DMS79 treated with DMSO at 0.1 percent for 48 hours (cell line): Measurements from ENCODE around the gene SAE1.
"Not testable (repeated sequence)": the region's sequence is repeated elsewhere in the genome, so short reads cannot be mapped to it uniquely, and the experiment has no call there.

ENCODE experiments used
- DNase-seq: peaks from one replicate; lab custom pipeline; 2025; lab: John Stamatoyannopoulos, UW

The SAE1 gene

DNA sequence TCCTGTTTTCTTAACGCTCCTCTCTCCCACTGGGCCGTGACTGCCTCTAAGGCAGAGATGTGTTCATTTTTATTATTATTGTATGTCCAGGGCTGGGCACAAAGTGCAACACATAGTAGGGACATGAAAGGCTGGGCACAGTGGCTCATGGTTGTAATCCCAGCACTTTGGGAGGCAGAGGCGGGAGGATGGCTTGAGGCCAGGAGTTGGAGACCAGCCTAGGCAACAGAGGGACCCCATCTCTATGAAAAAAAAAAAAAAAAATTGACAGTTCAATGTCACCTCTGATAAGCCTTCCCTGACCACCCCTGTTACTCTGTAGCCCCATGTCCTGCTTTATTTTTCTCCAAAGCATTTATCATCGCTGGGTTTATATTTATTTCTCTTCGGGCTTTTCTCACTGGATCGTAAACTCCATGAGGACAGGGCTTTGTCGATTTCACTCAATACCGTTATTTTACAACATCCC is 481 bp upstream of the SAE1 start:
- DNase-seq, result no peak

DNA sequence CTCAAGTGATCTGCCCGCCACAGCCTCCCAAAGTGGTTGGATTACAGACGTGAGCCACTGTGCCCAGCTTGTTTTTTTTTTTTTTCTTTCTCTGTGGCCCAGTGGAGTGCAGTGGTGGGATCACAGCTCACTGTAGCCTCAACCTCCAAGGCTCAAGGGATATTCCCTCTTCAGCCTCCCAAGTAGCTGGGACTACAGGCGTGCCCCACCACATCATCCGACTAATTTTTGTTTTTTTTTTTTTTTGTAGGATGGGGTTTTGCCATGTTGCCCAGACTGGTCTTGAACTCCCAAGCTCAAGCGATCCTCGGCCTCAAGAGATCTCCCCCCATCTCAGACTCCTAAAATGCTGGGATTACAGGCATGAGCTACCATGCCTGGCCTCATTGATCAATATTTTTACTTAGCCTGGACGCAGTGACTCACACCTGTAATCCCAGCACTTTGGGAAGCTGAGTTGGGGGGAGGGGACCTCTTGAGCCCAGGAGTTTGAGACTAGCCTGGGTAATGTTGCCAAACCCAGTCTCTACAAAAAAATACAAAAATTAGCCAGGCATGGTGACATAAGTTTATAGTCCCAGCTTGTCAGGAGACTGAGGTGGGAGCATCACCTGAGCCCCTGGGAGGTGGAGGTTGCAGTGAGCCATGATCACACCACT is 1.7 kb downstream of the SAE1 start:
- DNase-seq, result no peak

GRCh38 chr19:47133021-47133471 is 2.4 kb downstream of the SAE1 start:
- DNase-seq, result no peak

- no peak for DNase-seq
Observed at GRCh38 chr19:47134545-47134944, 3.9 kb downstream of the SAE1 start.

GRCh38 chr19:47135156-47135555 is 4.5 kb downstream of the SAE1 start:
- no peak for DNase-seq

GRCh38 chr19:47141252-47141651 is 10.6 kb downstream of the SAE1 start:
- not testable (repeated sequence) for DNase-seq

DNA sequence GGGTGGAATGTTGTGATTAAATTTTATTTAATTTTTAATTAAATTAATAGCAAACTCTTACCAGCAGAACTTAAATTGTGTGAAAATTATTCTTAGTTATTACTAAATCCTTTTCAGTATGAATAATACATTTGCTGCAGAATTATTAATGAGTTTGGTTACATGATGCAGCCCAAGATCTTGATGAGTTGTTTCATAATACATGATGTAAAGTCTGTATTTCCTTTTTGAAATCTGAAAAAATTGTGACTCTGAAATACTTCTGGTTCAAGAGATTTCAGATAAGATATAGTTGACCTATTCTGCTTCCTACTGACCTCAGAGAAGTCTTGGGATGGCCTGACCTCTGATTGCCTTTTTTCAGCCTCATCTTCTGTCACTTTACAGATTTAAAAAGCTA is 11.1 kb downstream of the SAE1 start:
- no peak for DNase-seq

DNA sequence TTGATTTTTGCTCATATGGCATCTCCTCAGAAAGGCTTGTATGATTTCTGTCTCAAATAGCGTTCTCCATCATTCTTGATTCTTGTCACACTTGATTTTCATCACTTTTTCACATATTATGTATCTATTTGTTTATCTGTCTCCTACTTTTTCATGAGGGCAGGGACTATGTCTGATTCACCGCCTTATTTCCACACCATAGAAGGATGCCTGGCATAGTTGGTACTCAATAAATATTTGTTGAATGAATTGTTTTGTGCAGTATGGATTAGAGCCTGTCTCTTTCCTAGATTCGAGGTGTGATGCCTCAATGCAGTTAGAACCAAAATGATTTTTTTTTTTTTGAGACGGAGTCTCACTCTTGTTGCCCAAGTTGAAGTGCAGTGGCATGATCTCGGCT is 12.1 kb downstream of the SAE1 start:
- no peak for DNase-seq

GRCh38 chr19:47143322-47144073 is 12.9 kb downstream of the SAE1 start:
- DNase-seq, result no peak

DNA sequence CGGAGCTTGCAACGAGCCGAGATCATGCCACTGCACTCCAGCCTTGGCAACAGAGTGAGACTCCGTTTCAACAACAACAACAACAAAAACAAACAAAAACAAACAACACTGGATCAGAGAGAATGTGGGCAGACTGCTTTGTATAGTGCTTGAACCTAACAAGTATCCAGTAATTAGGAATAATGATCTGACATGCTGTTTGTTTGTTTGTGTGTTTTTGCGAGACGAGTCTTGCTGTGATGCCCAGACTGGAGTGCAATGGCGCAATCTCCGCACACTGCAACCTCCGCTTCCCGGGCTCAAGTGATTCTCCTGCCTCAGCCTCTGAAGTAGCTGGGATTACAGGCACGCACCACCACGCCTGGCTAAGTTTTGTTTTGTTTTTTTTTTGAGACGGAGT is 14.0 kb downstream of the SAE1 start:
- DNase-seq, result no peak

DNA sequence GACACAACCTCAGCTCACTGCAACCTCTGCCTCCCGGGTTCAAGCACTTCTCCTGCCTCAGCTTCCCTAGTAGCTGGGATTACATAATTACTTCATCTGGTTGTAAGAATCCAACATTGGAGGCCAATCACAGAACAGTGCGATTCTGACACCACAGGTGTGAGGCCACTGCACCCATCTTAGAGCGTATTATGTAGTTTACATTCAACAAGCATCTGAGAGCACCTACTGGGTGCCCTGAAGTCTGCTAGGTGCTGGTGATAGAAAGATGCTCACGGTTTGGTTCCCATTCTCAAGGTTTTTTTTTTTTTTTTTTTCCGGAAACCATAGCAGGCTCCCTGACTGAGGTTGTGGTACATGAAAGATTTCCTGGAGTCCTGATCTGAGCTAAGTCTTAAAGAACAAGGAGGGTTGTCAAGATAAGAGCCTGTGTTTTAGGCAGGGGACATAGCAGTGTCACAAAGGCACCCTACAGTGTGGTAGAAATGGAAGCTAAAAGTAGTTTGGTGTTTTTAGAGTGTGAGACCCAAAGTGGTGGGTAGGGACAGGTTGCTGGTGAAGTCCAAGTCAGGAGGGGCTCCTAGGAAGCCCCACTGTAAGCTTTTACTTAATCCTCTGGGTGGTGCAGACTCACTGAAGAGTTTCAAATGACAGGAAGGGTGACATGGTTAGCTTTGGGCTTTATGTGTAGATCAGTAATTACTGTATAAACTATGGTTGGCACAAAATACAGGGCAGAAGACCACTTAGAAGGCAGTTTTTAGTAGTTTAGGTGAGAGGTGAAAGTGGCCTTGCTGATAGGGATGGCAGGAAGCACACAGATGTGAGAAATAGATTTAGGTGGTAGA is 15.2 kb downstream of the SAE1 start:
- no peak for DNase-seq

DNA sequence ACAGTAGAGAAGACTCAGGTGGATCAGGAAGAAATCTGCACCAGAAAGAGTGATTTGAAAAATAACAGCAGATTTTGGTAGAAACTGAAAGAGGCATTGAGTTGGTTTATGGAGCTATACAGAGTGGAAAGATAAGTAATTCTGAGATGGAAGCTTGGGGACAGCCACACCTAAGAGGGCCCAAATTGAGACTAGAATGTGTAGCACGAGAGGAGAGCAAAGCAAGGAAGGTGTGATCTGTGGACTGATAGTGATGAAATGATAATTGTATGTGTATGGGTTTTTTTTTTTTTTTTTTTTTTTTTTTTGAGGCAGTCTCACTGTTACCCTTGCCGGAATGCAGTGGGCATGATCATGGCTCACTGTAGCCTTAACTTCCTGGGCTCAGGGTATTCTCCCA is 16.3 kb downstream of the SAE1 start:
- no peak for DNase-seq

- no peak for DNase-seq
Observed at GRCh38 chr19:47151627-47152026, 21.0 kb downstream of the SAE1 start.

GRCh38 chr19:47152205-47152604 is 21.6 kb downstream of the SAE1 start:
- DNase-seq, result no peak

DNA sequence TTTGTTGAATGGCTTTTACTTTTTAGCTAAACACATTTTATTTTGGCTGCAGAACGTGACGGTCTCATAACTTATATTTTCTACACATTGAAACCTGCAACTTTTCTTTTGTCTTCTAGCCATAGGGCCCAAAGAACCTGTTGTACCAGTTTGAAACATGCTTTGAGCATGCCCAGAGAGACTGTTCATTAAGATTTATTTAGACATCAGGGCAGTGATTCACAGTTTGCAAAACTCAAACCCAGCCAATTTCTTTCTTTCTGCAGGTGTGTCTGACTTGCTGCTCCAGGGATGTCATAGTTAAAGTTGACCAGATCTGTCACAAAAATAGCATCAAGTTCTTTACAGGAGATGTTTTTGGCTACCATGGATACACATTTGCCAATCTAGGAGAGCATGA is 22.0 kb downstream of the SAE1 start:
- DNase-seq, result no peak

GRCh38 chr19:47153266-47153665 is 22.6 kb downstream of the SAE1 start:
- no peak for DNase-seq

GRCh38 chr19:47155148-47155547 is 24.5 kb downstream of the SAE1 start:
- no peak for DNase-seq

- peak; percentile 90 for DNase-seq
Observed at GRCh38 chr19:47156861-47157430, 26.3 kb downstream of the SAE1 start.

DNA sequence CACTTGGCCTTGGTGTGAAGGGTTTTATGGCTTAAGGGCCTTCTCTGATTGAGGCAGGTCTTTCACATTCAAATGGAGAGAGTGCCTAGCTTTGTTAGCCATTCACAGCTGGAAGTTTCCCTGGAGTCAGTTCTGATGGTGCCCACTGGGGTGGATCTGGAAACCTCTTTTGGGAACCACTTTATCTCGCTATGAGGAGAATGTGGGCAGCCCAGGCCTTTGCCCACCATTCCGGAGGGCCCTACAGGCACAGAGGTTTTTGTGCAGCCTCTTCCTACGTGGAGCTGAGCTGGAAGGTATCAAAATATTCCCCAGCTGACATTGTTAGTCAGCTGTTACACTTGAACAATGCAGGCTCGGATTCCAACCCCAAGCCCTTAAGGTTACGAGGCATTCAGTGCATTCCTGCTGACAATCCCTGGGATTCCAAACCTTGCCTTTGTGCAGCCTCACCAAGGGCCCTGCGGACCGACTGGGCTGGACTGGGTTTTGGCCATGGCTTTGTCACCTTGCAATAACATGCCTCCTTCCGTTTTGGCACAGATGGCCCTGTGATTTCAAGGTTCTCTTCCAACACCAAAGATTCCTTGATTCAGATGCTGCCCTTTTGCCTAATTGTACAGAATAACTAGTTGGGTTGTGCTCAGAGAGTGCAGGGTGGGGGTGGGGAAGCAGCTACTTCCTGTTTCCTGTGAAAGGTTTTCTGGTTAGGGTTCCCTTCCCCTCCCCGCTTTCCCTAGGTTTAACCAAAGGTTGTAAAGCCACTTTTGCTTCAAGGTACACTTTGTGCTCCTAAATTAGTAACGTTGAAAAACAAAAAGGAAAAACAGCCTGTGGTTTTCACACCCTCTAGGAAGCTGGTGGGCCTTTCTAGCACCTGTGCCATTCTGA is 27.0 kb downstream of the SAE1 start:
- peak; percentile 54 for DNase-seq

GRCh38 chr19:47158367-47158791 is 27.7 kb downstream of the SAE1 start:
- no peak for DNase-seq

GRCh38 chr19:47158879-47159503 is 28.4 kb downstream of the SAE1 start:
- no peak for DNase-seq
